Activated CD8-positive, alpha-beta memory T cell treated with anti-CD3 and anti-CD28 coated beads, Interleukin-2, amount 10 ng/mL, durations not matched to agents 7 days and 5 days (primary cell): ENCODE data around the gene ACOX2. TPM values are rescaled to one million over a fixed set of nuclear protein-coding genes. Genes with fewer than 3 reads are reported as not detected.
A peak's percentile ranks its signal among the peaks of the same experiment; 100 is the strongest.

Experiments
- ATAC-seq: fragments of 150-1000 bp; cut with Tn5 transposase; one replicate; pipeline ENCODE4 v1.10.0; 2021; ENCODE audit warnings: moderate library complexity
- CTCF ChIA-PET: fragments of 350-600 bp; sonication (Branson Sonifier 250); formaldehyde crosslinking; loops from one replicate; lab custom pipeline; 2021; ENCODE audit warnings: antibody characterized with exemption; lab: Charles Lee
- DNase-seq: peaks from one replicate; pipeline ENCODE4 v3.0.0-alpha.2; 2020
- H3K27ac Mint-ChIP-seq: one replicate; pipeline ENCODE4 v1.8.0; 2021; ENCODE audit warnings: mild to moderate bottlenecking, mixed read lengths
- H3K27me3 Mint-ChIP-seq: one replicate; pipeline ENCODE4 v1.8.0; 2021; ENCODE audit warnings: mixed read lengths
- H3K36me3 Mint-ChIP-seq: one replicate; pipeline ENCODE4 v1.8.0; 2021; ENCODE audit warnings: mild to moderate bottlenecking, mixed read lengths
- H3K4me1 Mint-ChIP-seq: one replicate; pipeline ENCODE4 v1.8.0; 2021; ENCODE audit warnings: mixed read lengths
- H3K4me3 Mint-ChIP-seq: one replicate; pipeline ENCODE4 v1.8.0; 2021; ENCODE audit warnings: mild to moderate bottlenecking, moderate library complexity, mixed read lengths
- H3K9me3 Mint-ChIP-seq: one replicate; pipeline ENCODE4 v1.8.0; 2022; ENCODE audit warnings: low read depth, mixed read lengths
- total RNA-seq, 2 experiments: library from RNA; stranded (reverse); gene quantifications; one replicate each; pipeline ENCODE4 v1.2.3, GENCODE V29; 2021

ACOX2 gene
- total RNA-seq, result not detected

- Mint-ChIP-seq H3K4me1 (peaks cover 15% of the 10 kb centered on the region), H3K27ac (no peak within 1 kb of the TSS), H3K27me3 (peaks cover 5% of the 10 kb centered on the region), H3K9me3 (no peaks in the 10 kb centered on the region), H3K4me3 (no peak within 1 kb of the TSS), H3K36me3 (no peaks in the 10 kb centered on the region)
- CTCF ChIA-PET, result interaction anchor here (1.2 to 1.9 kb wide), 4 partner anchors 72 to 237 kb away, joined by 3 to 4 read pairs (median 4); no protein-coding TSS in a partner anchor
- DNase-seq (no peak), ATAC-seq (no peak)
These were observed at the start of gene ACOX2 for GRCh38 chr3:58536501-58537411. ACOX2 (minus strand) TSS chr3:58537190; CDS start chr3:58535106, 2,084 bp downstream.

DNA sequence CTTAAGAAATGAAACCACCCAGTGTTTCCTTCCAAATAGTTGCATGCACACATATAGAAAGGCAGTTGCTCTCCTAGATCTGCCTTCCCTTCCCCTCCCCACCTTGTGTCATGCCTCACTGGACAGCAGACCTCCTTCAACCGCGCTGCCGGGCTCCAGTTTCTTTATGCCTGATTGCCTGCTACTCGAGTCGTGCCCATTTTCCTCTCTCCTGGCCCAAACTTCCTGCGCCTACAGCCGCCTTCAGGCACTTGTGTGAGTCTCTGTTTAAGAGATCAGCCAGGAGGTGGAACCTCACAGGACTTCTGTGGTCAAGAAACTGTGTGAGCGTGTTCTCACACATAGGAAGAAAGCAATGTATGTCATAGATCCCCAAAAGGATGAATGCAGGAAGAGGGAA lies 49.0 kb upstream of the ACOX2 start:
- Mint-ChIP-seq H3K36me3 (peaks cover 4% of the 10 kb centered on the region), H3K9me3 (peaks cover 2% of the 10 kb centered on the region), H3K27ac (no peak overlapping the region), H3K27me3 (peaks cover 60% of the 10 kb centered on the region), H3K4me3 (peak overlapping the region; percentile 79), H3K4me1 (peaks cover 11% of the 10 kb centered on the region)
- no peak for DNase-seq
- no peak for ATAC-seq
- CTCF ChIA-PET, result interaction anchor here (0.8 to 1.3 kb wide), 4 partner anchors 16 to 53 kb away, joined by 3 to 9 read pairs (median 3); no protein-coding TSS in a partner anchor

DNA sequence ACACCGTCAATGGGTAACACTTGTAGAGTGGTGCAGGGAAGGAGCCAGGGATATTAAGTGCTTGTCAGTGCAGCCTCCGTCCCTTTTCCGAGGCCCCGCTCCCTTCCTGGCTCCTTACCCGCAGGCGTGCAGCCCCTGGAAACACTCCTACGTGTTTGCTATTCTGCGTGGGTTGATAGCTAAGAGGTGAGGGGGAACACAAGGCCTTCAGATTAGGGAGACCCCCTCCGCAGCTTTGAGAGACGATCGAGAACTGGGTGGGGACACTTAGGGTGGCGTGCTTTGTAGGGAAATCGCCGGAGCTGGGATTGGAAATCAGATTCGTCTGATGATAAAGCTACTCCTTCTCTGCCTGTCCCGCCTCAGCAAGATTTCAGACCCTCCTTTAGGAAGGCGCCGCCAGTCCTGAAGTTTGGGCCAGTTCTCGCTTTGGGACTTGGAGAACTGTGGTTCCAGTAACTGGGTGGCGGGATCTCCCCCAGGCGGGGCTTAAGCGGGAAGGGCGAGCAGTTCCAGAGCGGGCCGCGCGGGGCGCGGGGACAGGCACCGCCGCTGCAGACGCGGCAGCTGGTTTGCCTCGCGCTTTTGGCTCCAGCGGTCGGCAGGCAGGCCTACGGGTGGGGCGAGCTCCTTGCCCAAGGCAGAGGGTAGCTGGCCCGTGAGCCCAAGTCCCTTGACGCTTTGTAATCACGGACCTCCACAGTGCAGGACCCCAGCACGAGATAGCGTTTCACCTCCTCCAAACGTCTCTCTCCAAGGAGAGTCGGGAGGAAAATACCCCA lies 48.2 kb upstream of the ACOX2 start:
- Mint-ChIP-seq H3K9me3 (peaks cover 2% of the 10 kb centered on the region), H3K27ac (no peak overlapping the region)
- peak; percentile 66 for DNase-seq

GRCh38 chr3:58584690-58585004 lies 47.7 kb upstream of the ACOX2 start:
- no peak overlapping the region for H3K27ac Mint-ChIP-seq
- peak overlapping the region; percentile 79 for H3K4me3 Mint-ChIP-seq
- peaks cover 2% of the 10 kb centered on the region for H3K9me3 Mint-ChIP-seq
- H3K27me3 Mint-ChIP-seq, result peaks cover 59% of the 10 kb centered on the region
- peaks cover 11% of the 10 kb centered on the region for H3K4me1 Mint-ChIP-seq
- no peak for DNase-seq
- peak; percentile 17 for ATAC-seq
- CTCF ChIA-PET, result interaction anchor here (1.0 to 1.3 kb wide), 5 partner anchors 15 to 278 kb away, joined by 3 to 9 read pairs (median 3); partner anchors contain the start of genes HTD2 and RPP14
- H3K36me3 Mint-ChIP-seq, result peaks cover 4% of the 10 kb centered on the region

More for the DNA sequence above, 48.2 kb upstream of the ACOX2 start:
- peaks cover 11% of the 10 kb centered on the region for H3K4me1 Mint-ChIP-seq
- H3K36me3 Mint-ChIP-seq, result peaks cover 4% of the 10 kb centered on the region
- peak overlapping the region; percentile 79 for H3K4me3 Mint-ChIP-seq
- CTCF ChIA-PET, result interaction anchor here (0.8 to 1.3 kb wide), 6 partner anchors 15 to 279 kb away, joined by 3 to 9 read pairs (median 3); partner anchors contain the start of genes HTD2 and RPP14
- peaks cover 60% of the 10 kb centered on the region for H3K27me3 Mint-ChIP-seq
- ATAC-seq, result peak; percentile 96

DNA sequence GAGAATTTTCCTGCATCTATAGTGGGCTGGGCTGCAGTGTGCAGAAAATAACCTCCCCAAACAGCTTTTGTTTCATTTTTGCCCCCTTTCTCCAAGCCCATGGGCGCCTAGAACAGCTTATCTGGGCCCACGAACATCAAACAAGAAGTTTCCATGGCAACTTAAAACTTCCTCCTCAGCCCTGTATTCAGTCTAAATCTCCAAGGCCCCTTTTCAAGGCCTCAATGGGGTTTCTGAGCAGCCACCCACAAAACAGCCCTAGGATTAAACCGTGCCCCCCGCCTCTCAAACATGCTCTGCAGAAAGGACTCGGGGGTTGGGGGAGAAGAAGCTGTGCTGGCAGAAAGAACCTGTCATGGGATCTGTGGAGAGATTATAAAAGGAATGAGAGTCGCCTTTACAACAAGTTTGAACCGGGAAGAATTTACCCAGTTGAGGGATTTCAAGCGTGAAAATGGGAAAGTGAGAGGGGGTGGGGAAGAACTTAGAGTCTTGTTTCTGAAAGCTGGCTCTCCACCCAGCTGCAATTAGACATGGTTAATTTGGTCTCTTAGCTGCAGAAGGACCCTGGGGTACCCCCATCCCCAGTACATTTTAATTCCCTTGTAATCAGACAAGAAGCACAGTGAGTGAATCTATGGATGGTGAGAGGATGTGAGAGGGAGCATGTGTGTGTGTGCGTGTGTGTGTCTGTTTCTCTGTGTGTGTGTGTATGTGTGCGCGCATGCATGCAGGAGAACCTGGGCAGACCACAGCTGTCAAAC lies 44.5 kb upstream of the ACOX2 start:
- Mint-ChIP-seq H3K4me1 (peaks cover 11% of the 10 kb centered on the region), H3K27ac (no peak overlapping the region), H3K36me3 (peaks cover 3% of the 10 kb centered on the region), H3K27me3 (peaks cover 35% of the 10 kb centered on the region), H3K4me3 (no peak overlapping the region), H3K9me3 (peaks cover 1% of the 10 kb centered on the region)
- CTCF ChIA-PET, result interaction anchor here (1.2 to 1.4 kb wide), 2 partner anchors 12 to 13 kb away, joined by 3 to 4 read pairs; no protein-coding TSS in a partner anchor
- ATAC-seq (no peak), DNase-seq (no peak)

- Mint-ChIP-seq H3K36me3 (no peaks in the 10 kb centered on the region), H3K27ac (no peak overlapping the region), H3K4me3 (no peak overlapping the region), H3K27me3 (peaks cover 29% of the 10 kb centered on the region), H3K9me3 (no peaks in the 10 kb centered on the region), H3K4me1 (peaks cover 8% of the 10 kb centered on the region)
- no peak for DNase-seq
- CTCF ChIA-PET, result no interaction called here
- ATAC-seq, result no peak
These were observed 43.9 kb upstream of the ACOX2 start for GRCh38 chr3:58580826-58581327.

GRCh38 chr3:58578873-58579272 lies 41.9 kb upstream of the ACOX2 start:
- CTCF ChIA-PET, result no interaction called here
- H3K27me3 Mint-ChIP-seq, result peaks cover 9% of the 10 kb centered on the region
- no peaks in the 10 kb centered on the region for H3K36me3 Mint-ChIP-seq
- no peak for ATAC-seq
- H3K4me1 Mint-ChIP-seq, result no peaks in the 10 kb centered on the region
- no peak for DNase-seq
- H3K4me3 Mint-ChIP-seq, result no peak overlapping the region
- H3K9me3 Mint-ChIP-seq, result no peaks in the 10 kb centered on the region
- no peak overlapping the region for H3K27ac Mint-ChIP-seq

DNA sequence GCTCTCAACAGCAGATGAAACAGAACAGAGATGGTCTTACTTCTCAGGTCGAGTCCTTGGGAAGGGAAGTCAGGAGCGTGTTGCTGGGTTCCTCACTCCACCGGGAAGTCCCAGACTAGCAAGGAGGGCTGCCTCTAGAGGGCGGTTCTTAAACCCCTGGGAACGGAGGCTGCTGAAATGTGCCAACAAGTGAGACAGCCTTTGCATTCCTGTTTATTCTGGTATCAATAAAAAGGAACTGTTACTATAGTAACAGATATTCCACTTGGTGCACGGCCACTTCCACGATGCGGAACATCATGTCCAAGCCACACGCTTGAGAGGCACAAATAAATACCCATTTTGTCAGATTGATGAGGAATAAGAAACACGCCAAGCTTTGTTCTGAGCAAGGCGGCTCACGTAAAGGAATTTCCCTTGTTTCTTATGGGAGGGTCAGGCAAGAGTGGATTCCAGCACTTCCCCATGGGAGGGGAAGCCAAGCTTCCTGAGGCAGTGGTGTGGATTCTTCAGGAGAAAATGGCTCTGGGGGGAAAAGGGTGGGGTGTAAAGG lies 40.4 kb upstream of the ACOX2 start, which contains the start of gene FAM107A:
FAM107A (minus strand) TSS at position 123 of the 553 bp plus-strand sequence. CDS start 7,531 bp downstream, outside the sequence.
- H3K36me3 Mint-ChIP-seq, result no peaks in the 10 kb centered on the region
- ATAC-seq (no peak), DNase-seq (no peak)
- H3K9me3 Mint-ChIP-seq, result no peaks in the 10 kb centered on the region
- H3K4me3 Mint-ChIP-seq, result no peak within 1 kb of the TSS
- no peaks in the 10 kb centered on the region for H3K4me1 Mint-ChIP-seq
- peaks cover 9% of the 10 kb centered on the region for H3K27me3 Mint-ChIP-seq
- no peak within 1 kb of the TSS for H3K27ac Mint-ChIP-seq
- CTCF ChIA-PET, result interaction anchor here (1.9 kb wide), 1 partner anchor 53 kb away, joined by 7 read pairs; no protein-coding TSS in a partner anchor

GRCh38 chr3:58576716-58577115 lies 39.7 kb upstream of the ACOX2 start:
- DNase-seq (no peak), ATAC-seq (no peak)
- H3K27me3 Mint-ChIP-seq, result peaks cover 8% of the 10 kb centered on the region
- H3K4me3 Mint-ChIP-seq, result no peak overlapping the region
- H3K27ac Mint-ChIP-seq, result no peak overlapping the region
- H3K9me3 Mint-ChIP-seq, result no peaks in the 10 kb centered on the region
- no peaks in the 10 kb centered on the region for H3K4me1 Mint-ChIP-seq
- CTCF ChIA-PET, result interaction anchor here (1.9 kb wide), 1 partner anchor 54 kb away, joined by 7 read pairs; no protein-coding TSS in a partner anchor
- no peaks in the 10 kb centered on the region for H3K36me3 Mint-ChIP-seq

DNA sequence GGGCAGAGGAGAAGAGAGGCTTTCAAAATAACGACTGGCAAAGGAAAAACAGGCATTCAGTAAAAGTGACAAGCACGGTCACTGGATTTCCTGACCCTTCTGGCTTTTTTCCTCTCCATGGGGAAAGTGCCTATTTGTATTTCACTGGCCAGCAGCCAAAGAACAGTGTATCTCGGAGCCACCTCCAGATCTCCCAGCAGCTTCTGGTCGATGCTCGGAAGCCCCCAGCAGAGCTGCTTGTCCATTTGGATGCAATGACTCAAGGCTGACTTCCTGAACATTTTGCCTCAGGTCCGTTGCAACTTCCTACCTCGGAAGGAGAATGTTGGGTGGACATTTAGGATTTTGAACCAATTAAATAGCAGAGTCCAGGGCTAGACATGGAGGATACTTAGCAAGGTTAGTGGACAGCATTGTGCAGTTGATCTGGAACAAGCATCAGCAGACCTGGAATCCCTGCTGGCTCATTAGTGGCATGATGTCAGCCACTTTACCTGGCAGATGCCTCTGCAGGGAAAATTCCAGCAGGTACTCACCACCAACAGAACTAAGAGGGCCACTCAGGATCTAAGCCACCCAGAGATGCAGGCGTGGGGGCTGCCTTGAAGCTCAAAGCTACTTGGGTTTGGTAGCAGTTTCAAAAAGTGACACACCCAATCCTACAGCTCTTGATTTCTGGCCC lies 39.1 kb upstream of the ACOX2 start:
- ATAC-seq (no peak), DNase-seq (no peak)
- peaks cover 5% of the 10 kb centered on the region for H3K27me3 Mint-ChIP-seq
- no peaks in the 10 kb centered on the region for H3K36me3 Mint-ChIP-seq
- no peaks in the 10 kb centered on the region for H3K4me1 Mint-ChIP-seq
- H3K4me3 Mint-ChIP-seq, result no peak overlapping the region
- H3K9me3 Mint-ChIP-seq, result no peaks in the 10 kb centered on the region
- H3K27ac Mint-ChIP-seq, result no peak overlapping the region
- CTCF ChIA-PET, result no interaction called here

- no peak for ATAC-seq
- CTCF ChIA-PET, result interaction anchor here (12.2 kb wide), 1 partner anchor 55 kb away, joined by 163 read pairs; no protein-coding TSS in a partner anchor
- H3K36me3 Mint-ChIP-seq, result no peaks in the 10 kb centered on the region
- no peak for DNase-seq
- H3K9me3 Mint-ChIP-seq, result no peaks in the 10 kb centered on the region
- no peak overlapping the region for H3K27ac Mint-ChIP-seq
- H3K4me1 Mint-ChIP-seq, result no peaks in the 10 kb centered on the region
- H3K27me3 Mint-ChIP-seq, result peaks cover 10% of the 10 kb centered on the region
- no peak overlapping the region for H3K4me3 Mint-ChIP-seq
These were observed 37.7 kb upstream of the ACOX2 start for GRCh38 chr3:58574682-58575081.

- no peak for ATAC-seq
- peaks cover 10% of the 10 kb centered on the region for H3K27me3 Mint-ChIP-seq
- CTCF ChIA-PET, result interaction anchor here (12.2 kb wide), 1 partner anchor 55 kb away, joined by 163 read pairs; no protein-coding TSS in a partner anchor
- DNase-seq, result no peak
- H3K4me1 Mint-ChIP-seq, result no peaks in the 10 kb centered on the region
- no peaks in the 10 kb centered on the region for H3K9me3 Mint-ChIP-seq
- H3K27ac Mint-ChIP-seq, result no peak overlapping the region
- no peaks in the 10 kb centered on the region for H3K36me3 Mint-ChIP-seq
- H3K4me3 Mint-ChIP-seq, result no peak overlapping the region
These were observed 37.1 kb upstream of the ACOX2 start for GRCh38 chr3:58574106-58574505.
